ENCODE data around the gene ADCY5. TPM values are rescaled to one million over a fixed set of nuclear protein-coding genes. Genes with fewer than 3 reads are reported as not detected.

ADCY5 gene
- total and polyA plus RNA-seq, 2 experiments from 2014 or later, result 3.1 to 4.7 TPM

DNA sequence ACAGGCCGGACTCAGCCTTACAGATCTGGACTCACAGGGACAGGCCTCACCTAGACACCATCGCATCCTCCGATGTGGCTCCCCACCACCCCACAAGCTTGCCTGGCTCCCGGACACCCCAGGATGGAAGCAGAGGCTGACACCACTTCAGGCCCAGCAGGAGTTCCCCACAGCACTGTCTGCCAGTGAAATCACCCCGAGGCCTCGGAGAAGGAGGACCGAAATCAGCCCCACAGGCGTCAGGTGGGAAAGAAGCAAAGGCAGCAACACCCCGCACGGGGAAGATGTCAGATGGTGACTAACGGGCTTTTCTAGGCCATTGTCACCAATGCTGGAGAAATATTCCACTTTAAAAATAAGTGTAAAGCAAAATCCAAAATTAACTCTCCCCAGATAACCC is 18.6 kb downstream of the ADCY5 start:
- Histone ChIP-seq H3K27ac (no peak overlapping the region), H2AFZ (no peak overlapping the region), H3K4me3 (no peak overlapping the region), H3K79me2 (no peaks in the 10 kb centered on the region), H3K36me3 (replicated peaks; ENCODE audit: insufficient read depth, low read depth) (no peaks in the 10 kb centered on the region), H3K27me3 (no peaks in the 10 kb centered on the region), H3K9me2 (replicated peaks; ENCODE audit: insufficient read depth) (no peaks in the 10 kb centered on the region), H3K9me3 (ENCODE audit: low read depth) (no peaks in the 10 kb centered on the region), H4K20me1 (ENCODE audit: insufficient read depth, poor library complexity, severe bottlenecking) (no peaks in the 10 kb centered on the region), H3K4me2 (no peak overlapping the region), H3K4me1 (ENCODE audit: insufficient read depth) (peaks cover 15% of the 10 kb centered on the region)
- no peak for DNase-seq (ENCODE audit: low spot score)
- WGBS (ENCODE audit: low lambda C conversion rate, missing lambda C conversion rate), result 91% methylated on average over 11 of the region's 11 CpGs
- no peak for TF ChIP-seq EZH2phosphoT487 (IDR thresholded peaks at IDR 0.05; ENCODE audit: low read depth, severe bottlenecking, unreplicated experiment)
- TF ChIP-seq EZH2 (IDR thresholded peaks at IDR 0.05; ENCODE audit: borderline replicate concordance), result no peak
- TF ChIP-seq, protein P1, sequence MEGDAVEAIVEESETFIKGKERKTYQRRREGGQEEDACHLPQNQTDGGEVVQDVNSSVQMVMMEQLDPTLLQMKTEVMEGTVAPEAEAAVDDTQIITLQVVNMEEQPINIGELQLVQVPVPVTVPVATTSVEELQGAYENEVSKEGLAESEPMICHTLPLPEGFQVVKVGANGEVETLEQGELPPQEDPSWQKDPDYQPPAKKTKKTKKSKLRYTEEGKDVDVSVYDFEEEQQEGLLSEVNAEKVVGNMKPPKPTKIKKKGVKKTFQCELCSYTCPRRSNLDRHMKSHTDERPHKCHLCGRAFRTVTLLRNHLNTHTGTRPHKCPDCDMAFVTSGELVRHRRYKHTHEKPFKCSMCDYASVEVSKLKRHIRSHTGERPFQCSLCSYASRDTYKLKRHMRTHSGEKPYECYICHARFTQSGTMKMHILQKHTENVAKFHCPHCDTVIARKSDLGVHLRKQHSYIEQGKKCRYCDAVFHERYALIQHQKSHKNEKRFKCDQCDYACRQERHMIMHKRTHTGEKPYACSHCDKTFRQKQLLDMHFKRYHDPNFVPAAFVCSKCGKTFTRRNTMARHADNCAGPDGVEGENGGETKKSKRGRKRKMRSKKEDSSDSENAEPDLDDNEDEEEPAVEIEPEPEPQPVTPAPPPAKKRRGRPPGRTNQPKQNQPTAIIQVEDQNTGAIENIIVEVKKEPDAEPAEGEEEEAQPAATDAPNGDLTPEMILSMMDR (IDR thresholded peaks at IDR 0.05; ENCODE audit: poor library complexity), result no peak

DNA sequence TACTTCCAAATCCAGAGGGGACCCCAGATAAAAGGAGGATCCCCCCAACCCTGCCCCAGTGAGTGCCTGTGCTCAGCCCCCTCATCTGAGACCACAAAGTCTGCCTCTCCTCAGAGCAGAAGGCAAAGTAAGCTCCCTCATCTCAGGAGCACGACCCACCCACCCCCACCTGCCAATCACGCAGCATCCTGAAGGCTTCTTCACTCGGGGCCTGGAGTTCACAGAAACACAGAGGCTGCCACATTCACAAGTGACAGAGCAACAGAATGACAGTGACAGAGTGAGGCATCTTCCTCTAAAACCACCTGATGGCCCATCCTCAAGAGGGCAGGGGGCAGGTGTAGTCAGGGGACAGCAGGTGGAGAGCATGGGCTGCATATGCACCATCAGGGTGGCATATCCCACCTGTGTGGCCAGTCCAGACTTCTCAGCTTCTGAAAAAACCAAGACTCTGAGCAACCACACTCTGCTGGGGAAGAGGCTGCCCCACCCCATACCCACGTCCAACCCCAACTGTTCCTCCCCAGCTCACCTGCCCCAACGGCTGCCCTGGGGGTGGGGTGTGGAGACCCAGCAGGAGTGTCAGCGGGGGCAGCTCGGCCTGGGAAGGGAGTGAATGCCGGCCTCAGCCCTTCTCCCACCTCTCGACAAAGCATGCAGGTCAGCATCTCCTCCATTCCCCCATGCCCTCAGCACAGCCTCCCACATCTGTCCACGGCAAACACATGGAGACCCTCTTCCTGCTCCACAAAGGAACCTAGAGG is 19.3 kb downstream of the ADCY5 start:
- DNase-seq (ENCODE audit: low spot score), result no peak
- no peaks in the 10 kb centered on the region for H3K27me3 ChIP-seq
- H3K4me2 ChIP-seq, result no peak overlapping the region
- WGBS (ENCODE audit: low lambda C conversion rate, missing lambda C conversion rate), result 90% methylated on average over 9 of the region's 10 CpGs
- H2AFZ ChIP-seq, result no peak overlapping the region
- no peaks in the 10 kb centered on the region for H3K9me3 ChIP-seq (ENCODE audit: low read depth)
- H4K20me1 ChIP-seq (ENCODE audit: insufficient read depth, poor library complexity, severe bottlenecking), result no peaks in the 10 kb centered on the region
- H3K9me2 ChIP-seq (replicated peaks; ENCODE audit: insufficient read depth), result no peaks in the 10 kb centered on the region
- no peak overlapping the region for H3K4me3 ChIP-seq
- H3K27ac ChIP-seq, result no peak overlapping the region
- TF ChIP-seq, protein P1 (IDR thresholded peaks at IDR 0.05; ENCODE audit: poor library complexity), result no peak
- TF ChIP-seq EZH2 (IDR thresholded peaks at IDR 0.05; ENCODE audit: borderline replicate concordance) (no peak), EZH2phosphoT487 (IDR thresholded peaks at IDR 0.05; ENCODE audit: low read depth, severe bottlenecking, unreplicated experiment) (no peak)
- H3K36me3 ChIP-seq (replicated peaks; ENCODE audit: insufficient read depth, low read depth), result no peaks in the 10 kb centered on the region
- peaks cover 15% of the 10 kb centered on the region for H3K4me1 ChIP-seq (ENCODE audit: insufficient read depth)
- H3K79me2 ChIP-seq, result no peaks in the 10 kb centered on the region

DNA sequence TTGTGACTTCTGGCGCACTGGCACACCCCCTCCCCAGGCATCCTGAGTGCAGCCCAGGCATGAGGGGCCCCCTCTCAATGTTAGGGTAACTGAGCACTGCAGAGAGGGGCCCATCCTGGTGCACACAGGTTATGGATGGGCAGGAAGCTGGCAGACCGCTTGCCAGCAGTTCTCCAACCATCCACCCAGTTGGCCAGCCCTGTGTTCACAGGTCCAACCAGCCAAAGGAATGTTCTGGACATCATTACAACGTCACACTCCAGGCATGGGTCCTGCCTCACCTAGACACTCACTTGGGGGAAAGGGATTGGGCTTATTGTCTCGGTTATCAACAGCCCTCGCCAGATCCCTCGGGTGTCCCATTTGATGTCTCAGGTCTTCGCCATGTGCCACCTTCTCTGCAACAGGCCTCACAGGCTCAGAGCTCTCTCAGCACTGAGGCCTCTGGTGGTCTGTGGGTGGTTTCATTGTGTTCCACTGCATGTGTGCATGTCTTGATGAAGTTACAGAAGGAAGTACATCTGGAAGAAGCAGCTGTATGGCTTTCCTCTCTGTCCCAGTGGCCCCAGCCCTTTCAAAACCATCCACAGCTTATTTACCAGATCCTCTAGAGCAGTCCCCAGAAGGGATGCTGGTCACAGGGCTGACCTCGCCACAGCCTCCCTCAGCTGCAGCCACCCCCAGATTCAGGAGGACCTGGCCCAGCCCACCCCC is 23.7 kb downstream of the ADCY5 start:
- Histone ChIP-seq H2AFZ (no peak overlapping the region), H3K36me3 (replicated peaks; ENCODE audit: insufficient read depth, low read depth) (no peaks in the 10 kb centered on the region), H3K9me3 (ENCODE audit: low read depth) (no peaks in the 10 kb centered on the region), H3K4me1 (ENCODE audit: insufficient read depth) (peaks cover 8% of the 10 kb centered on the region), H3K79me2 (no peaks in the 10 kb centered on the region), H3K4me2 (no peak overlapping the region), H4K20me1 (ENCODE audit: insufficient read depth, poor library complexity, severe bottlenecking) (no peaks in the 10 kb centered on the region), H3K4me3 (no peak overlapping the region), H3K27ac (no peak overlapping the region), H3K27me3 (no peaks in the 10 kb centered on the region), H3K9me2 (replicated peaks; ENCODE audit: insufficient read depth) (no peaks in the 10 kb centered on the region)
- no peak for DNase-seq (ENCODE audit: low spot score)
- TF ChIP-seq, protein P1 (IDR thresholded peaks at IDR 0.05; ENCODE audit: poor library complexity), result no peak
- TF ChIP-seq EZH2phosphoT487 (IDR thresholded peaks at IDR 0.05; ENCODE audit: low read depth, severe bottlenecking, unreplicated experiment) (no peak), EZH2 (IDR thresholded peaks at IDR 0.05; ENCODE audit: borderline replicate concordance) (no peak)
- 90% methylated on average over 6 of the region's 8 CpGs for WGBS (ENCODE audit: low lambda C conversion rate, missing lambda C conversion rate)
